Astrocyte (in vitro differentiated cells and primary cell): ENCODE measurements around the gene ABLIM2. TPM values are rescaled to one million over a fixed set of nuclear protein-coding genes. Genes with fewer than 3 reads are reported as not detected.

ENCODE experiments used
- DNase-seq: peaks from one replicate; pipeline ENCODE4 v3.0.0-alpha.2; 2010; ENCODE audit warnings: low read depth
- FAIRE-seq: peaks from 2 replicates; lab custom pipeline; 2011; peaks lifted over from hg19 to GRCh38; lab: Jason Lieb, UNC
- H2AFZ ChIP-seq: 2 replicates; pipeline ENCODE4 v1.6.0; 2012; ENCODE audit warnings: low read depth, low read length, inconsistent platforms
- H3K27ac ChIP-seq: 2 replicates; pipeline ENCODE4 v1.5.1; 2011; ENCODE audit warnings: low read depth, low read length, inconsistent platforms
- H3K27me3 ChIP-seq: 2 replicates; pipeline ENCODE4 v1.6.0; 2011; ENCODE audit warnings: low read length, inconsistent platforms; ENCODE audit not compliant: insufficient read depth
- H3K36me3 ChIP-seq: 2 replicates; pipeline ENCODE4 v1.5.1; 2011; ENCODE audit warnings: low read length, inconsistent platforms; ENCODE audit not compliant: insufficient read depth
- H3K4me1 ChIP-seq: 2 replicates; pipeline ENCODE4 v1.5.1; 2011; ENCODE audit warnings: low read length, inconsistent platforms; ENCODE audit not compliant: insufficient read depth
- H3K4me2 ChIP-seq: 2 replicates; pipeline ENCODE4 v1.6.0; 2012; ENCODE audit warnings: low read length, inconsistent platforms
- H3K4me3 ChIP-seq: 2 replicates; pipeline ENCODE4 v1.5.1; 2011; ENCODE audit warnings: low read depth, mild to moderate bottlenecking, low read length, inconsistent platforms; ENCODE audit not compliant: insufficient read depth
- H3K79me2 ChIP-seq: 2 replicates; pipeline ENCODE4 v1.6.0; 2012; ENCODE audit warnings: mild to moderate bottlenecking, low read length, inconsistent platforms; ENCODE audit not compliant: insufficient read depth
- H3K9ac ChIP-seq: 2 replicates; pipeline ENCODE4 v1.6.0; 2012; ENCODE audit warnings: mild to moderate bottlenecking, low read length, inconsistent platforms
- H3K9me3 ChIP-seq: 2 replicates; pipeline ENCODE4 v1.5.1; 2012; ENCODE audit warnings: low read depth, mild to moderate bottlenecking, low read length, inconsistent platforms; ENCODE audit not compliant: insufficient read depth
- H4K20me1 ChIP-seq: 2 replicates; pipeline ENCODE4 v1.6.0; 2012; ENCODE audit warnings: low read length, inconsistent platforms; ENCODE audit not compliant: insufficient read depth
- H3K27ac Mint-ChIP-seq: one replicate; pipeline ENCODE4 v1.8.0; 2021; ENCODE audit warnings: mild to moderate bottlenecking, mixed read lengths; ENCODE audit not compliant: unreplicated experiment
- H3K27me3 Mint-ChIP-seq: one replicate; pipeline ENCODE4 v1.8.0; 2021; ENCODE audit warnings: low read depth, mixed read lengths; ENCODE audit not compliant: unreplicated experiment
- H3K36me3 Mint-ChIP-seq: one replicate; pipeline ENCODE4 v1.8.0; 2021; ENCODE audit warnings: low read depth, mixed read lengths; ENCODE audit not compliant: unreplicated experiment
- H3K4me1 Mint-ChIP-seq: one replicate; pipeline ENCODE4 v1.8.0; 2021; ENCODE audit warnings: low read depth, mixed read lengths; ENCODE audit not compliant: unreplicated experiment
- H3K4me3 Mint-ChIP-seq: one replicate; pipeline ENCODE4 v1.8.0; 2021; ENCODE audit warnings: mild to moderate bottlenecking, moderate library complexity, mixed read lengths; ENCODE audit not compliant: unreplicated experiment
- H3K9me3 Mint-ChIP-seq: one replicate; pipeline ENCODE4 v1.8.0; 2021; ENCODE audit warnings: mild to moderate bottlenecking, mixed read lengths; ENCODE audit not compliant: unreplicated experiment
- EZH2 ChIP-seq: IDR thresholded peaks from 2 replicates; pipeline ENCODE4 v1.6.1; 2012; ENCODE audit warnings: mild to moderate bottlenecking, low read length, inconsistent platforms; ENCODE audit not compliant: insufficient read depth
- total RNA-seq: library from RNA; stranded (reverse); gene quantifications from 2 replicates; pipeline ENCODE4 v1.2.1, GENCODE V29; 2021
- TF ChIP-seq, protein P1 (sequence below): IDR thresholded peaks from 2 replicates; pipeline ENCODE4 v1.5.1; 2011; ENCODE audit warnings: low read depth, mild to moderate bottlenecking, inconsistent platforms, low read length, moderate library complexity; ENCODE audit not compliant: insufficient read depth

The ABLIM2 gene
- total RNA-seq, 1 donor from 2014 or later: 0.50 TPM

DNA sequence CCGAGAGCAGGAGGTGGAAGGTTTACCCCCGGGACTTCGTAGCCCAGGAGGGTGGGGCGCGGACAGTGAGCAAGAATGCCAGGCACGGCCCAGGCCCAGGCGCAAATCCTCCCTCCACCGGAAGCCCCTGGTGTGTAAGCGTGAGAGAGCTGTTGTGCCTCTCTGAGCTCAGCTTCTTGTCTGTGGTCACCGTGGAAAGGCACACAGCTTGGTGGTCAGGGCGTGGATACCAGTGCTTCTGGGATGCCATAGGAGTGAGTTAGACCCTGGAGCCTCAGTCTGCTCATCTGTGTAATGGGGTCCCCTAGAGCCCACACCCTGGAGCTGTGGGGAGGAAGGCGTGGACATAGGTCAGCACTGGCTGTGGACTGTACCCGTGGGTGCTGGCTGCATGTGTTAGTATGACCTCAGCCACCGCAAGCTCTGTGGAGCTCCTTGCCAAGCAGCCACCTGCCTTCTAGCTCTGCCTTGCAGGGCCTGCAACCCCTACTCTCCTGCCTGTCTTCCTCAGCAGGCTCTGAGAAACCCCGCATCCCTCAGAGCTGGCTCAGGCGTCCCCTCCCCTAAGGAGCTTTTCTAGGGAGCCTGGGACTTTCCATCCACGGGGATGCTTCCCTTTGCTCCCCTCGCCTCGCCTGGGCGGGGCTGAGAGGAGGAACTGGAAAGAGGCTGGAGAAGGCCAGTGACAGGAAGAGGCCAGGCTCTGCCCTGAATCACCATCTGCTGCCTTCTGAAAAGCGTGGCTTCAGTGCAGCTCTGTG lies 190.9 kb downstream of the ABLIM2 start:
- Mint-ChIP-seq H3K4me1 (peaks cover 23% of the 10 kb centered on the region), H3K36me3 (peaks cover 3% of the 10 kb centered on the region), H3K27ac (peak overlapping the region; percentile 20), H3K9me3 (no peaks in the 10 kb centered on the region), H3K4me3 (no peak overlapping the region), H3K27me3 (peaks cover 22% of the 10 kb centered on the region)
- no peak overlapping the region for H3K4me2 ChIP-seq
- H3K4me1 ChIP-seq: peaks cover 43% of the 10 kb centered on the region
- H3K36me3 ChIP-seq: no peaks in the 10 kb centered on the region
- H2AFZ ChIP-seq: no peak overlapping the region
- H4K20me1 ChIP-seq: no peaks in the 10 kb centered on the region
- FAIRE-seq: no peak
- peaks cover 14% of the 10 kb centered on the region for H3K27me3 ChIP-seq
- H3K79me2 ChIP-seq: peaks cover 2% of the 10 kb centered on the region
- peak; percentile 64 for DNase-seq
- H3K9ac ChIP-seq: no peak overlapping the region
- no peak overlapping the region for H3K27ac ChIP-seq
- no peak overlapping the region for H3K4me3 ChIP-seq
- TF ChIP-seq, protein P1, sequence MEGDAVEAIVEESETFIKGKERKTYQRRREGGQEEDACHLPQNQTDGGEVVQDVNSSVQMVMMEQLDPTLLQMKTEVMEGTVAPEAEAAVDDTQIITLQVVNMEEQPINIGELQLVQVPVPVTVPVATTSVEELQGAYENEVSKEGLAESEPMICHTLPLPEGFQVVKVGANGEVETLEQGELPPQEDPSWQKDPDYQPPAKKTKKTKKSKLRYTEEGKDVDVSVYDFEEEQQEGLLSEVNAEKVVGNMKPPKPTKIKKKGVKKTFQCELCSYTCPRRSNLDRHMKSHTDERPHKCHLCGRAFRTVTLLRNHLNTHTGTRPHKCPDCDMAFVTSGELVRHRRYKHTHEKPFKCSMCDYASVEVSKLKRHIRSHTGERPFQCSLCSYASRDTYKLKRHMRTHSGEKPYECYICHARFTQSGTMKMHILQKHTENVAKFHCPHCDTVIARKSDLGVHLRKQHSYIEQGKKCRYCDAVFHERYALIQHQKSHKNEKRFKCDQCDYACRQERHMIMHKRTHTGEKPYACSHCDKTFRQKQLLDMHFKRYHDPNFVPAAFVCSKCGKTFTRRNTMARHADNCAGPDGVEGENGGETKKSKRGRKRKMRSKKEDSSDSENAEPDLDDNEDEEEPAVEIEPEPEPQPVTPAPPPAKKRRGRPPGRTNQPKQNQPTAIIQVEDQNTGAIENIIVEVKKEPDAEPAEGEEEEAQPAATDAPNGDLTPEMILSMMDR: no peak
- no peak for TF ChIP-seq EZH2
- H3K9me3 ChIP-seq: no peaks in the 10 kb centered on the region

DNA sequence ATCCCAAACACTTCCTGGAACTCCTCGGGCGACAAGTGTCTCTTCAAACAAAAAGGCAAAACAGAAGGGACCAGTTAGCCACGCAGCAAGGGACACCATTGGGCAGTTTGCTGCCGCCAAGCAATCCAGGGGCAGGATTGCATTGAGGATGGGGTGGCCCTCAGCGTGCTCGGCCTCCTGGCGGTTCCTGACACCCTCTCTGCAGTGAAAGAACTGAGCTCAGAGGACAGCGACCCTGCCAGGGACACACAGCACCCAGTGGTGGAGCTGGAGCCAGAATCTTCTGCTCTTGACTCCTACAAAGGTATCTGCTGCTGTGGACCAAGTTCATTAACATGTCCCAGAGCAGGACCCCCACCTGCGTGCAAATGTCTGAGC lies 191.6 kb downstream of the ABLIM2 start:
- peak overlapping the region; percentile 20 for H3K27ac Mint-ChIP-seq
- H3K4me1 ChIP-seq: peaks cover 37% of the 10 kb centered on the region
- no peaks in the 10 kb centered on the region for H3K9me3 ChIP-seq
- H3K9ac ChIP-seq: no peak overlapping the region
- peaks cover 19% of the 10 kb centered on the region for H3K4me1 Mint-ChIP-seq
- peaks cover 2% of the 10 kb centered on the region for H3K79me2 ChIP-seq
- TF ChIP-seq EZH2: no peak
- TF ChIP-seq, protein P1: no peak
- H3K27ac ChIP-seq: no peak overlapping the region
- no peak overlapping the region for H3K4me3 ChIP-seq
- H3K27me3 Mint-ChIP-seq: peaks cover 24% of the 10 kb centered on the region
- no peaks in the 10 kb centered on the region for H3K36me3 ChIP-seq
- H3K9me3 Mint-ChIP-seq: no peaks in the 10 kb centered on the region
- no peak for DNase-seq
- no peak for FAIRE-seq
- H3K27me3 ChIP-seq: peaks cover 14% of the 10 kb centered on the region
- no peak overlapping the region for H2AFZ ChIP-seq
- H3K4me3 Mint-ChIP-seq: no peak overlapping the region
- no peaks in the 10 kb centered on the region for H4K20me1 ChIP-seq
- peaks cover 3% of the 10 kb centered on the region for H3K36me3 Mint-ChIP-seq
- no peak overlapping the region for H3K4me2 ChIP-seq
